ENCODE results near the gene LGALS16. TPM values are rescaled to one million over a fixed set of nuclear protein-coding genes. Genes with fewer than 3 reads are reported as not detected.

LGALS16 gene
- total and polyA plus RNA-seq, 10 of the 15 experiments (the other 5 are each of a cell fraction or from before 2014, with no cell fraction given): not detected

DNA sequence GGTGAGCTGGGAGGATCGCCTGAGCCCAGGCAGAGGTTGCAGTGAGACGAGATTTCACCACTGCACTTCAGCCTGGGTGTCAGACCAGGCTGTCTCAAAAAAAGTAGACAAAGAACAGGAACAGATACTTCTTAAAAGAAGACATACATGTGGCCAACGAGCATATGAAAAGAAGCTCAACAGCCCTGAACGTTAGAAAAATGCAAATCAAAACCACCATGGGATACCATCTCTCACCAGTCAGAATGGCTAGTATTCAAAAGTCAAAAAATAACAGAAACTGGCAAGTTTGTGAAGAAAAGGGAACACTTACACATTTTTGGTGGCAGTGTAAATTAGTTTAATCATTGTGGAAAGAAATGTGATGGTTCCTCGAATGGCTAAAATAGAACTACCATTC, 45.6 kb downstream of the LGALS16 start (continued):
- TF ChIP-seq EP300 (IDR thresholded peaks at IDR 0.05; ENCODE audit: borderline replicate concordance in 1 of 2, control insufficient read depth in 1 of 2, low read depth in 2 of 2, low read length in 2 of 2): peak; percentile 57 to 63; a peak in 2 of 4 replicates
- no peak for TF ChIP-seq POLR2AphosphoS2 (IDR thresholded peaks at IDR 0.05; ENCODE audit: low read depth, low read length)
- TF ChIP-seq ZNF24 (IDR thresholded peaks at IDR 0.05): peak; percentile 38; the same call in 1 of the 2 replicates
- TF ChIP-seq CREM (IDR thresholded peaks at IDR 0.05; ENCODE audit: low read depth): 0 out of 2 replicates have a peak, but pooled peaks have one; percentile 15

DNA sequence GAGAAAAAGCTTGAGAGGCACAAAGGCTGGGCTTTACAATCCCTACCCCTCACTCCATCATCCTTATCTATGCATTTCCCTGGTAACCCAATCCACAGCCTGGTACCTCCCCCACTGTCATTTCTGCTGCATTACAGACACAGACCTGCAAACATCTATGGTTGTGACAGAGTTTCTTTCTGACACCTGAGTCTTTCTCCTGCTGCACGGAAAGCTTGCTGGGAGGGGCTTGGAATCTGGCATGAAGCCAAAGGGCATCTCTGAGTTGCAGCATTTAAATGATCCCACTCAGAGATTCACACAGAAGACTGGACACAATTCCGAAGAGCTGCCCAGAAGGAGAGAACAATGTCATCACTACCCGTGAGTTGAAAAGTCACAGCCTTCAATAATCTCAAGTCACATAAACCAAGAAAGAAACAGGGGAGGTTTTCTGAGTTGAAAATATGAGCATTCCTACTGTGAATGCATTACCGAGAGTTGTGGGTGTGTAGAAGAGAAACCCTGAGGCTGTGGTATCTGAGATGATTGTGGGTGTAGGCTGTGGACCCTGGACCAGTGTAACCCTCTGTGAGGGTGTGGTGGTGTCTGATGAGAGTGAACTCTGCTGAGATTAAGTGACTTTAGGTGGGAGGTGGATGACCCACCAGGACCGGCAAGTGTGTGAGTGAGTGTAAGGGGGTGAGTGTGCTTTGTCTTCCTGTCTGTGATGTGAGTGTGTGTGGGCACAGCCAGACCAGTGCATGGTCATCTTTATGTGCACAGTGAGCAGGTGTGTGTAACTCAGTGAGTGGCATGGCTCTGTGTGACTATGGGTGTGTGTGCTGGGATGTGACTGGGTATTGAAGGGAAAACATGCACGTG, 48.7 kb downstream of the LGALS16 start, which contains the start of gene LGALS14:
Gene LGALS14, plus strand, starts transcription at position 301 of the 864 bp plus-strand sequence. Its CDS starts 48 bp downstream, at position 349.
- H2AFZ ChIP-seq (ENCODE audit: control insufficient read depth, low read depth, low read length): peak within 1 kb of the TSS; percentile 64
- H3K4me3 ChIP-seq: peak within 1 kb of the TSS; percentile 58
- peaks cover 91% of the 10 kb centered on the region for H3K4me1 ChIP-seq (ENCODE audit: control insufficient read depth, insufficient read depth, low read length)
- WGBS (ENCODE audit: insufficient coverage, insufficient replicate concordance, low lambda C conversion rate, missing lambda C conversion rate): 2% methylated on average over 6 of the region's 6 CpGs
- FAIRE-seq (no peak), DNase-seq (ENCODE audit: low read depth, low spot score) (no peak), ATAC-seq (peak; percentile 68)
- H4K20me1 ChIP-seq (ENCODE audit: control insufficient read depth, insufficient read depth): no peaks in the 10 kb centered on the region
- H3K27ac ChIP-seq (ENCODE audit: control insufficient read depth, insufficient read depth): peak within 1 kb of the TSS; percentile 88
- in situ Hi-C loops (cut with MboI) (no loop called here), intact Hi-C loops (cut with micrococcal nuclease; ENCODE audit: unreplicated experiment) (loop anchor here (5.0 kb wide), 1 partner anchor 38 kb away; no protein-coding TSS in a partner anchor)
- POLR2A ChIA-PET: no interaction called here
- CTCF ChIA-PET: interaction anchor here (0.6 to 9.3 kb wide), 5 partner anchors 9 to 61 kb away, joined by 3 to 103 read pairs (median 3); no protein-coding TSS in a partner anchor
- H3K9ac ChIP-seq (ENCODE audit: control insufficient read depth, insufficient read depth, low read length): peak within 1 kb of the TSS; percentile 31
- RAD21 ChIA-PET (ENCODE audit: unreplicated experiment): interaction anchor here (1.5 to 2.5 kb wide), 2 partner anchors 24 to 28 kb away, joined by 9 to 11 read pairs; no protein-coding TSS in a partner anchor
- no TSS peak for BruUV-seq (replicated peaks)
- H3K79me2 ChIP-seq (ENCODE audit: control insufficient read depth, insufficient read depth, low read length): peaks cover 2% of the 10 kb centered on the region
- no peaks in the 10 kb centered on the region; the same call in 2 of the 3 replicates for H3K9me3 ChIP-seq (replicated peaks; ENCODE audit: control insufficient read depth, insufficient read depth, low read length)
- H3K36me3 ChIP-seq (ENCODE audit: control insufficient read depth in 2 of 2, insufficient read depth in 2 of 2, low read length in 1 of 2): no peaks in the 10 kb centered on the region
- SMC1A ChIA-PET (ENCODE audit: uncharacterized antibody, unreplicated experiment): interaction anchor here (0.9 to 8.1 kb wide), 2 partner anchors 29 to 153 kb away, joined by 3 to 113 read pairs; no protein-coding TSS in a partner anchor
- no peaks in the 10 kb centered on the region for H3K27me3 ChIP-seq (replicated peaks in 1 of 2; ENCODE audit: control insufficient read depth in 2 of 2, insufficient read depth in 2 of 2, low read length in 1 of 2)
- H3K4me2 ChIP-seq (ENCODE audit: control insufficient read depth, insufficient read depth): peak within 1 kb of the TSS; percentile 92
- TF ChIP-seq DPF2 (IDR thresholded peaks at IDR 0.05) (no peak), SPI1 (IDR thresholded peaks at IDR 0.05; ENCODE audit: borderline replicate concordance, insufficient read depth, low read depth, low read length) (no peak), BCL11A (IDR thresholded peaks at IDR 0.05; ENCODE audit: low read depth, low read length) (no peak; the same call in 1 of the 2 replicates), MYC (IDR thresholded peaks at IDR 0.05; ENCODE audit: insufficient read depth, insufficient read length, insufficient replicate concordance, low read length, severe bottlenecking) (peak; percentile 54), MTA3 (IDR thresholded peaks at IDR 0.05; ENCODE audit: borderline replicate concordance, low read length) (no peak), NR2C2 (IDR thresholded peaks at IDR 0.05; ENCODE audit: borderline replicate concordance, control insufficient read depth, insufficient read length, low read depth) (no peak), SREBF1 (IDR thresholded peaks at IDR 0.05; ENCODE audit: low read length) (no peak), GABPA (IDR thresholded peaks at IDR 0.05; ENCODE audit: low read depth) (no peak), ZNF384 (IDR thresholded peaks at IDR 0.05; ENCODE audit: borderline replicate concordance, low read depth, low read length) (no peak), CHD2 (IDR thresholded peaks at IDR 0.05; ENCODE audit: borderline replicate concordance, low read depth, low read length) (no peak), NR2F1 (conservative IDR thresholded peaks at IDR 0.05) (no peak; the same call in 1 of the 2 replicates), SIN3A (IDR thresholded peaks at IDR 0.05; ENCODE audit: low read depth, low read length) (no peak), ESRRA (IDR thresholded peaks at IDR 0.05; ENCODE audit: low read length) (no peak), FOS (IDR thresholded peaks at IDR 0.05; ENCODE audit: borderline replicate concordance, extremely low read depth, insufficient read length) (no peak), SMAD5 (IDR thresholded peaks at IDR 0.05; ENCODE audit: low read depth) (no peak), RBBP5 (conservative IDR thresholded peaks at IDR 0.05) (no peak), EED (IDR thresholded peaks at IDR 0.05; ENCODE audit: low read depth) (peak; percentile 39; the same call in 1 of the 2 replicates), CEBPB (IDR thresholded peaks at IDR 0.05; ENCODE audit: borderline replicate concordance in 1 of 2, low read depth in 2 of 2, low read length in 2 of 2) (no peak)
- TF ChIP-seq, protein P1, sequence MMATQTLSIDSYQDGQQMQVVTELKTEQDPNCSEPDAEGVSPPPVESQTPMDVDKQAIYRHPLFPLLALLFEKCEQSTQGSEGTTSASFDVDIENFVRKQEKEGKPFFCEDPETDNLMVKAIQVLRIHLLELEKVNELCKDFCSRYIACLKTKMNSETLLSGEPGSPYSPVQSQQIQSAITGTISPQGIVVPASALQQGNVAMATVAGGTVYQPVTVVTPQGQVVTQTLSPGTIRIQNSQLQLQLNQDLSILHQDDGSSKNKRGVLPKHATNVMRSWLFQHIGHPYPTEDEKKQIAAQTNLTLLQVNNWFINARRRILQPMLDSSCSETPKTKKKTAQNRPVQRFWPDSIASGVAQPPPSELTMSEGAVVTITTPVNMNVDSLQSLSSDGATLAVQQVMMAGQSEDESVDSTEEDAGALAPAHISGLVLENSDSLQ (IDR thresholded peaks at IDR 0.05): peak; percentile 49; the same call in 1 of the 2 replicates

Measured in GM12878 (cell line).